Measurements from ENCODE around the gene LACTBL1. TPM values are rescaled to one million over a fixed set of nuclear protein-coding genes. Genes with fewer than 3 reads are reported as not detected.
"Not testable (repeated sequence)": the region's sequence is repeated elsewhere in the genome, so short reads cannot be mapped to it uniquely, and the experiment has no call there.

The LACTBL1 gene
- total RNA-seq, 1 donor from 2014 or later = not detected

GRCh38 chr1:23007106-23007505 is 34.4 kb upstream of the LACTBL1 start:
- Mint-ChIP-seq H3K36me3 (ENCODE audit: low read depth, unreplicated experiment) (no peaks in the 10 kb centered on the region), H3K9me3 (ENCODE audit: unreplicated experiment) (no peaks in the 10 kb centered on the region), H3K27ac (ENCODE audit: unreplicated experiment) (no peak overlapping the region), H3K27me3 (ENCODE audit: unreplicated experiment) (peaks cover 3% of the 10 kb centered on the region), H3K4me1 (ENCODE audit: unreplicated experiment) (no peaks in the 10 kb centered on the region), H3K4me3 (ENCODE audit: unreplicated experiment) (no peak overlapping the region)
- no peak for DNase-seq (ENCODE audit: low spot score)
- TF ChIP-seq, protein P1, sequence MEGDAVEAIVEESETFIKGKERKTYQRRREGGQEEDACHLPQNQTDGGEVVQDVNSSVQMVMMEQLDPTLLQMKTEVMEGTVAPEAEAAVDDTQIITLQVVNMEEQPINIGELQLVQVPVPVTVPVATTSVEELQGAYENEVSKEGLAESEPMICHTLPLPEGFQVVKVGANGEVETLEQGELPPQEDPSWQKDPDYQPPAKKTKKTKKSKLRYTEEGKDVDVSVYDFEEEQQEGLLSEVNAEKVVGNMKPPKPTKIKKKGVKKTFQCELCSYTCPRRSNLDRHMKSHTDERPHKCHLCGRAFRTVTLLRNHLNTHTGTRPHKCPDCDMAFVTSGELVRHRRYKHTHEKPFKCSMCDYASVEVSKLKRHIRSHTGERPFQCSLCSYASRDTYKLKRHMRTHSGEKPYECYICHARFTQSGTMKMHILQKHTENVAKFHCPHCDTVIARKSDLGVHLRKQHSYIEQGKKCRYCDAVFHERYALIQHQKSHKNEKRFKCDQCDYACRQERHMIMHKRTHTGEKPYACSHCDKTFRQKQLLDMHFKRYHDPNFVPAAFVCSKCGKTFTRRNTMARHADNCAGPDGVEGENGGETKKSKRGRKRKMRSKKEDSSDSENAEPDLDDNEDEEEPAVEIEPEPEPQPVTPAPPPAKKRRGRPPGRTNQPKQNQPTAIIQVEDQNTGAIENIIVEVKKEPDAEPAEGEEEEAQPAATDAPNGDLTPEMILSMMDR (IDR thresholded peaks at IDR 0.05; ENCODE audit: unreplicated experiment) = no peak

DNA sequence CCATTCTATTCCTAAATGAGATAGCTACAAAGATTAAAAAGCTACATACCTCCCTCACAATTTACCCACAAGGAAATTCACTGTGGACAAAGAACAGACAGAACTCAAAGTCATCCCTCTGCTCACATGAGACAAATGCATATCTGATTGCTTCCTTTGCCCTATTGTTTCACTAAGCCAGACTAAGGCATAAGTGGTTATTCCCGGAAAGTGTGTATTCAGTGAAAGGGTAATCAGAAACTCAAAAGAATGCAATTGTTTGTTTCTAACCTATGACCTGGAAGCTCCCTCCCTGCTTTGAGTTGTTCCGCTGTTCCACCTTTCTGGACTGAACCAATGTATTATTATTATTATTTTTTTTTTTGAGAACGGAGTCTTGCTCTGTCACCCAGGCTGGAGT is 32.1 kb upstream of the LACTBL1 start:
- H3K27me3 Mint-ChIP-seq (ENCODE audit: unreplicated experiment); H3K4me1 Mint-ChIP-seq (ENCODE audit: unreplicated experiment); H3K27ac Mint-ChIP-seq (ENCODE audit: unreplicated experiment); H3K4me3 Mint-ChIP-seq (ENCODE audit: unreplicated experiment); H3K9me3 Mint-ChIP-seq (ENCODE audit: unreplicated experiment); DNase-seq (ENCODE audit: low spot score); H3K36me3 Mint-ChIP-seq (ENCODE audit: low read depth, unreplicated experiment): not testable (repeated sequence)

GRCh38 chr1:23004112-23004511 is 31.4 kb upstream of the LACTBL1 start:
- Mint-ChIP-seq H3K4me1 (ENCODE audit: unreplicated experiment) (no peaks in the 10 kb centered on the region), H3K36me3 (ENCODE audit: low read depth, unreplicated experiment) (no peaks in the 10 kb centered on the region), H3K27ac (ENCODE audit: unreplicated experiment) (no peak overlapping the region), H3K9me3 (ENCODE audit: unreplicated experiment) (no peaks in the 10 kb centered on the region), H3K27me3 (ENCODE audit: unreplicated experiment) (peaks cover 3% of the 10 kb centered on the region), H3K4me3 (ENCODE audit: unreplicated experiment) (no peak overlapping the region)
- TF ChIP-seq, protein P1 (IDR thresholded peaks at IDR 0.05; ENCODE audit: unreplicated experiment) = no peak
- no peak for DNase-seq (ENCODE audit: low spot score)

DNA sequence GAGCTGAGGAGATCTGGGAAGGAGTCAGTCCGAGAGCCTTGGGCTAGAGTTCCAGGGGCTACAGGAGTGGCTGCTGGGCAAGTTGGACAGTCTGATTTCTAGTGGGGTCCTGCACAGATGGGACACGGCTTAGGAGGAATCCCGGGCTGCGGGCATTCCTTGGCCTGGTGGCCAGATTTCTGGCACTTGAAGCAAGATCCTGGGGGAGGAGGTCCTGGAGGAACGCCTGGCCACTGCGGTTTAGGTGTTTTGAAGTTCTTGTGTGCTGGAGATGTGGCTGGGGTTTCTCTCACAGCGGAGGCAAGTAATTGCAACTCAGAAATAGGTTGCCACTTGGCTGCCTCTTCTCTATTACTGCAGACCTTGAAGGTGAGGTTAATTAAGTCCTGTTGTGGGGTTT is 29.6 kb upstream of the LACTBL1 start:
- not testable (repeated sequence) for H3K4me3 Mint-ChIP-seq (ENCODE audit: unreplicated experiment); H3K27ac Mint-ChIP-seq (ENCODE audit: unreplicated experiment); H3K9me3 Mint-ChIP-seq (ENCODE audit: unreplicated experiment); H3K4me1 Mint-ChIP-seq (ENCODE audit: unreplicated experiment); H3K27me3 Mint-ChIP-seq (ENCODE audit: unreplicated experiment); H3K36me3 Mint-ChIP-seq (ENCODE audit: low read depth, unreplicated experiment); DNase-seq (ENCODE audit: low spot score)

DNA sequence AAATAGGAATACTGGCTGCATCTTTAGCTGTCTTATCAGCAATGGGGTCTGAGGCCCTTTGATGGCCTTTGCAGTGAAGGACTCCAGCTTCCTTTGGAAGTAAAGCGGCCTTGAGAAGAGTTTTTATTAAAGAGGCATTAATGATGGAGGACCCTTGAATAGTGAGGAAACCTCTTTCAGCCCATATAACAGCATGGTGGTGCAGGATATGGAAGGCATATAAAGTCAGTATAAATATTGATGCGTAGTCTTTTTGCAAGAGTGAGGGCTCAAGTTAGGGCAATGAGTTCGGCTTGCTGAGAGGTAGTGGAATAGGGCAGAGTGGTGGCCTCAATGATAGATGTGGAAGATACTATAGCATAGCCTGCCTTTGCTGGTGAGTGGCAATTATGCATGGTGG is 27.5 kb upstream of the LACTBL1 start:
- not testable (repeated sequence) for H3K27ac Mint-ChIP-seq (ENCODE audit: unreplicated experiment); DNase-seq (ENCODE audit: low spot score); H3K36me3 Mint-ChIP-seq (ENCODE audit: low read depth, unreplicated experiment); H3K4me1 Mint-ChIP-seq (ENCODE audit: unreplicated experiment); H3K27me3 Mint-ChIP-seq (ENCODE audit: unreplicated experiment); H3K9me3 Mint-ChIP-seq (ENCODE audit: unreplicated experiment); H3K4me3 Mint-ChIP-seq (ENCODE audit: unreplicated experiment)

DNA sequence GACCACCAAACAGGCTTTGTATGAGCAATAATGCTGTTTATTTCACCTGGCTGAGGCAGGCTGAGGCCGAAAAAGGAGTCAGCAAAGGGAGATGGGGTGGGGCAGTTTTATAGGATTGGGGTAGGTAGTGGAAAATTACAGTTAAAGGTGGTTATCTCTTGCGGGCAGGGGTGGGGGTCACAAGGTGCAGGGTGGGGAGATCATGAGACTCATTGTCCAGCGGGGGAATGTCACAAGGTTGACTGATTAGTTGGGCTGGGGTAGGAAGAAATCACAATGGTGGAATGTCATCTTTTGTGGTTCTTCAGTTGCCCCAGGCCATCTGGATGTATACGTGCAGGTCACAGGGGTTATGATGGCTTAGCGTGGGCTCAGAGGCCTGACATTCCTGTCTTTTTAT is 24.9 kb upstream of the LACTBL1 start:
- not testable (repeated sequence) for DNase-seq (ENCODE audit: low spot score); H3K4me1 Mint-ChIP-seq (ENCODE audit: unreplicated experiment); H3K27me3 Mint-ChIP-seq (ENCODE audit: unreplicated experiment); H3K36me3 Mint-ChIP-seq (ENCODE audit: low read depth, unreplicated experiment); H3K9me3 Mint-ChIP-seq (ENCODE audit: unreplicated experiment); H3K27ac Mint-ChIP-seq (ENCODE audit: unreplicated experiment); H3K4me3 Mint-ChIP-seq (ENCODE audit: unreplicated experiment)

DNA sequence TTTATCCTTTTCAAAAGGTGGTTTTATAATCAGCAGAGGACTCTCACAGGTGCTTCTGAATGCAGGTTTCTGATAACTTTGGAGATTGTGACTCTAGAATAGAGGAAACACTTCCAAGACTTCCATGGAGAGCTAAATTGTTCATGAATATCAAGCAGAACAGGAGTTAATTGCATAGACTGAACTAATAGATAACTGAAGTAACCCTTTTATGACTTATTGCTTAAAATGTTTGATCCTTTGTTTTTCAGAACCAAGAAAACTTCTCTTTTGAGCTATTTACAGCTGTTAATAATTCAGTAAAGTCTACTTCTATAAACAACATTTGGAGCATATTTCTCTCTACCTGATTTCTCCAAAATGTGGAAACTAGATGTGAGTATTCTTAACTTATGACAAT is 23.1 kb upstream of the LACTBL1 start:
- Mint-ChIP-seq H3K27ac (ENCODE audit: unreplicated experiment) (no peak overlapping the region), H3K36me3 (ENCODE audit: low read depth, unreplicated experiment) (peaks cover 3% of the 10 kb centered on the region), H3K4me3 (ENCODE audit: unreplicated experiment) (no peak overlapping the region), H3K9me3 (ENCODE audit: unreplicated experiment) (no peaks in the 10 kb centered on the region), H3K27me3 (ENCODE audit: unreplicated experiment) (no peaks in the 10 kb centered on the region), H3K4me1 (ENCODE audit: unreplicated experiment) (no peaks in the 10 kb centered on the region)
- TF ChIP-seq, protein P1 (IDR thresholded peaks at IDR 0.05; ENCODE audit: unreplicated experiment) = no peak
- no peak for DNase-seq (ENCODE audit: low spot score)

GRCh38 chr1:22993220-22993795 is 20.6 kb upstream of the LACTBL1 start:
- H3K4me3 Mint-ChIP-seq (ENCODE audit: unreplicated experiment); H3K27ac Mint-ChIP-seq (ENCODE audit: unreplicated experiment); H3K27me3 Mint-ChIP-seq (ENCODE audit: unreplicated experiment); H3K4me1 Mint-ChIP-seq (ENCODE audit: unreplicated experiment); H3K9me3 Mint-ChIP-seq (ENCODE audit: unreplicated experiment); H3K36me3 Mint-ChIP-seq (ENCODE audit: low read depth, unreplicated experiment); DNase-seq (ENCODE audit: low spot score): not testable (repeated sequence)

DNA sequence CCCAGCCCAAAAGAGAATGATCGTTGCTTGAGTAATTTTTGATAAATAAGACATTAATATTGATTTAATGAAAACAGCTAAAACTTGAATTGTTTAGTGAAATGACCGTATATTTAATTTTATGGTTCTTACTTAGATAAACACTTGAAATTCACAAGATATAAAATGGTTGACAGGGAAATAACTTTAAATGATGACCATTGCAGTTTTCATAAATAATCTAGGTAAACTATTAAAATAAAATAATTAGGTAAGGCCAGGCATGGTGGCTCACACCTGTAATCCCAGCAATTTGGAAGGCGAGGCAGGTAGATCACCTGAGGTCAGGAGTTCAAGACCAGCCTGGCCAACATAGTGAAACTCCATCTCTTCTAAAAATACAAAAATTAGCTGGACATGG is 19.7 kb upstream of the LACTBL1 start:
- not testable (repeated sequence) for H3K27ac Mint-ChIP-seq (ENCODE audit: unreplicated experiment); DNase-seq (ENCODE audit: low spot score); H3K36me3 Mint-ChIP-seq (ENCODE audit: low read depth, unreplicated experiment); H3K27me3 Mint-ChIP-seq (ENCODE audit: unreplicated experiment); H3K4me1 Mint-ChIP-seq (ENCODE audit: unreplicated experiment); H3K4me3 Mint-ChIP-seq (ENCODE audit: unreplicated experiment); H3K9me3 Mint-ChIP-seq (ENCODE audit: unreplicated experiment)
